ENCODE results near the gene FCER2. TPM values are rescaled to one million over a fixed set of nuclear protein-coding genes. Genes with fewer than 3 reads are reported as not detected.

Gene FCER2
- total and polyA plus RNA-seq, 4 donors: 0.14 TPM; not detected in 3

- no peak for TF ChIP-seq ZBTB33 (IDR thresholded peaks at IDR 0.05)
Observed at GRCh38 chr19:7701049-7701653, 780 bp downstream of the FCER2 start (continued).

- no peak for DNase-seq (ENCODE audit: low spot score)
- TF ChIP-seq REST (IDR thresholded peaks at IDR 0.05) (no peak), EGR1 (IDR thresholded peaks at IDR 0.05; ENCODE audit: low read depth in 2 of 2) (no peak), TAF1 (conservative IDR thresholded peaks at IDR 0.05) (no peak), RXRA (IDR thresholded peaks at IDR 0.05) (no peak), RAD21 (IDR thresholded peaks at IDR 0.05) (no peak), ZBTB33 (IDR thresholded peaks at IDR 0.05) (no peak), YY1 (IDR thresholded peaks at IDR 0.05) (no peak), JUND (IDR thresholded peaks at IDR 0.05) (no peak), SP1 (IDR thresholded peaks at IDR 0.05) (no peak), HNF4G (IDR thresholded peaks at IDR 0.05) (no peak), FOXA1 (IDR thresholded peaks at IDR 0.05) (no peak), GABPA (IDR thresholded peaks at IDR 0.05 in 1 of 2, conservative IDR thresholded peaks at IDR 0.05 in 1 of 2) (no peak), HNF4A (conservative IDR thresholded peaks at IDR 0.05) (no peak), ATF3 (IDR thresholded peaks at IDR 0.05) (no peak), MAX (IDR thresholded peaks at IDR 0.05) (no peak), NR2F2 (IDR thresholded peaks at IDR 0.05) (no peak), FOXA2 (IDR thresholded peaks at IDR 0.05) (no peak), CTCF (IDR thresholded peaks at IDR 0.05; ENCODE audit: low read depth, low read length, missing input control) (no peak)
- no peaks in the 10 kb centered on the region for H3K36me3 ChIP-seq (ENCODE audit: control insufficient read depth in 4 of 4, insufficient read depth in 3 of 4, low read depth in 1 of 4, low read length in 3 of 4)
- H3K4me1 ChIP-seq (ENCODE audit: control insufficient read depth in 4 of 4, insufficient read depth in 4 of 4, low read length in 3 of 4): no peaks in the 10 kb centered on the region
- H3K9me3 ChIP-seq (ENCODE audit: control insufficient read depth in 4 of 4, low read length in 3 of 4): no peaks in the 10 kb centered on the region
- 62% methylated on average over 15 of the region's 15 CpGs for WGBS
- H3K27ac ChIP-seq (ENCODE audit: low read depth in 1 of 2, low read length in 2 of 2): no peak overlapping the region
- no peak overlapping the region for H3K9ac ChIP-seq (ENCODE audit: low read depth in 1 of 2, low read length in 2 of 2)
- no peak overlapping the region for H3K4me3 ChIP-seq (ENCODE audit: low read depth in 1 of 3, low read length in 3 of 3)
- H3K27me3 ChIP-seq (ENCODE audit: control insufficient read depth in 4 of 4, insufficient read depth in 4 of 4, low read length in 3 of 4): peaks cover 0 to 4% (median 0%) of the 10 kb centered on the region in 4 donors
Observed at GRCh38 chr19:7699417-7700401, 2.2 kb downstream of the FCER2 start.

Data from liver (tissue), 9 donors.